ENCODE measurements around the gene YIPF5. TPM values are rescaled to one million over a fixed set of nuclear protein-coding genes. Genes with fewer than 3 reads are reported as not detected.

The YIPF5 gene
- total and polyA plus RNA-seq, 9 donors = 15.9 to 46.2 (median 35.4) TPM

DNA sequence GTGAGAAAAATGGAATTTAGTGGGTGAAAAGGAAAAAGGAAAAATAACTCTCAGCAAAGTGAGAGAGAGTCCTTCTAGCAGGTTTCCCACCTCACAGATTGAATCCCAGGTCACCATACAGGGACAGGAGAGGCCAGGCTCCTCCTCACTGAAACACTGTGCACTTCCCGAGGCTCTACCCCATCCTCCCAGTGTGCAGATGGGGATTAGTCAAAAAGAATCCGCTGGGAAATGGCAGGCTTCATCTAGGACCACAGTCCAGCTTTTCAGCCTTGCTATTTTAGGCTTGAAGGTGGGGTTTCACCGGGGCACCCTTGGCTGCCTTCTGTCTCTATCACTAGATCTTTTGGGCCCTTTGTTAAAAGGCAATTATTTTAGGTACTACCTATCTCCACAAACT lies 47.8 kb downstream of the YIPF5 start:
- WGBS, 3 donors = 87 to 90% (median 88%) methylated on average over 3 of the region's 3 CpGs
- intact Hi-C loops (cut with DNase I) = no loop called here
- TF ChIP-seq, protein P1, sequence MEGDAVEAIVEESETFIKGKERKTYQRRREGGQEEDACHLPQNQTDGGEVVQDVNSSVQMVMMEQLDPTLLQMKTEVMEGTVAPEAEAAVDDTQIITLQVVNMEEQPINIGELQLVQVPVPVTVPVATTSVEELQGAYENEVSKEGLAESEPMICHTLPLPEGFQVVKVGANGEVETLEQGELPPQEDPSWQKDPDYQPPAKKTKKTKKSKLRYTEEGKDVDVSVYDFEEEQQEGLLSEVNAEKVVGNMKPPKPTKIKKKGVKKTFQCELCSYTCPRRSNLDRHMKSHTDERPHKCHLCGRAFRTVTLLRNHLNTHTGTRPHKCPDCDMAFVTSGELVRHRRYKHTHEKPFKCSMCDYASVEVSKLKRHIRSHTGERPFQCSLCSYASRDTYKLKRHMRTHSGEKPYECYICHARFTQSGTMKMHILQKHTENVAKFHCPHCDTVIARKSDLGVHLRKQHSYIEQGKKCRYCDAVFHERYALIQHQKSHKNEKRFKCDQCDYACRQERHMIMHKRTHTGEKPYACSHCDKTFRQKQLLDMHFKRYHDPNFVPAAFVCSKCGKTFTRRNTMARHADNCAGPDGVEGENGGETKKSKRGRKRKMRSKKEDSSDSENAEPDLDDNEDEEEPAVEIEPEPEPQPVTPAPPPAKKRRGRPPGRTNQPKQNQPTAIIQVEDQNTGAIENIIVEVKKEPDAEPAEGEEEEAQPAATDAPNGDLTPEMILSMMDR (IDR thresholded peaks at IDR 0.05) = no peak
- TF ChIP-seq EP300 (IDR thresholded peaks at IDR 0.05) (no peak), POLR2A (IDR thresholded peaks at IDR 0.05) (no peak)
- Histone ChIP-seq H3K9me3 (no peaks in the 10 kb centered on the region), H3K4me3 (no peak overlapping the region), H3K27me3 (no peaks in the 10 kb centered on the region), H3K27ac (no peak overlapping the region), H3K4me1 (ENCODE audit: insufficient read depth) (no peaks in the 10 kb centered on the region), H3K36me3 (no peaks in the 10 kb centered on the region)
- DNase-seq = no peak

DNA sequence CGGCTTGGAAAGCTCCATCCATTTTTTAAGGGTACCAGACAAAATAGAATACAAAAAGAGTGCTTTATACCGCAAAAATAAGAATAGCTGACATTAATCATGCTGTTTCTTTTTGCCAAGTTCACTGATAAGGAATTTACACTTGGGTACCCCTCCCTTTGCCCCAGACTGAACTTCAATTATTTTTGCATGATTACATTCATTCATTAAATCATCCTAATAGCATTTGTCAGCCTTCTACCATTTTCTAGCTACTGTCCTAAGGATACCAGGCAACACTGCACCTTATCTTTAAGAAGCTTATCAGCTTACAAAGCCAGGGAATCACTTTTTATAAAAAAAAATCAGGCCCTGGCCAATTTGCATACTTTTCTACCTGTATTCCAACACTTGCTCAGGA lies 48.4 kb downstream of the YIPF5 start:
- no peaks in the 10 kb centered on the region for H3K4me1 ChIP-seq (ENCODE audit: insufficient read depth)
- no peaks in the 10 kb centered on the region for H3K36me3 ChIP-seq
- DNase-seq = no peak
- no peak overlapping the region for H3K27ac ChIP-seq
- 45 to 54% (median 53%) methylated on average over 2 of the region's 2 CpGs for WGBS, 3 donors
- no peaks in the 10 kb centered on the region for H3K27me3 ChIP-seq
- intact Hi-C loops (cut with DNase I) = no loop called here
- H3K4me3 ChIP-seq = no peak overlapping the region
- H3K9me3 ChIP-seq = no peaks in the 10 kb centered on the region
- no peak for TF ChIP-seq EP300 (IDR thresholded peaks at IDR 0.05)
- TF ChIP-seq, protein P1 (IDR thresholded peaks at IDR 0.05) = no peak
- TF ChIP-seq POLR2A (IDR thresholded peaks at IDR 0.05) = no peak

DNA sequence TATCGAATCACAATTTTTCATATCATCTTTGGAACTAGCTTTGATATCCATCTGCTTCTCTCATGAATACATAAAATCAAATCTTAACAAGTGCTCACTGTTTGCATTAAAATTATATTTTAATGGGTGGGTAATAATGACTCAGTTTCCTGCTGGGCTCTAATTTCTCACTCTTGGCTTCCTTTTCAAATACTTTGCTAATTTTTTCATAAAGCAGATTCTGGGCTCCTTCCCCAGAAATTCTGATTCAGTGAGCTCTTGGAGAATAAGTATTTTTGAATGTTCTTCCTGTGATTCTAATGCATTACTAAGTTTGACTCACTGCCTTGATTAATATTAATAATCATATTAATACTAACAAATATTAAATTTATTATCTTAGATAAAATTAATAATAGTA lies 48.9 kb downstream of the YIPF5 start:
- intact Hi-C loops (cut with DNase I) = no loop called here
- H3K27me3 ChIP-seq = no peaks in the 10 kb centered on the region
- H3K4me1 ChIP-seq (ENCODE audit: insufficient read depth) = no peaks in the 10 kb centered on the region
- H3K9me3 ChIP-seq = no peaks in the 10 kb centered on the region
- no peak overlapping the region for H3K27ac ChIP-seq
- H3K36me3 ChIP-seq = no peaks in the 10 kb centered on the region
- no peak for DNase-seq
- no peak overlapping the region for H3K4me3 ChIP-seq
- TF ChIP-seq POLR2A (IDR thresholded peaks at IDR 0.05) (no peak), EP300 (IDR thresholded peaks at IDR 0.05) (no peak)
- TF ChIP-seq, protein P1 (IDR thresholded peaks at IDR 0.05) = no peak
- WGBS, 3 donors = 89 to 96% (median 91%) methylated on average over 1 of the region's 1 CpG

DNA sequence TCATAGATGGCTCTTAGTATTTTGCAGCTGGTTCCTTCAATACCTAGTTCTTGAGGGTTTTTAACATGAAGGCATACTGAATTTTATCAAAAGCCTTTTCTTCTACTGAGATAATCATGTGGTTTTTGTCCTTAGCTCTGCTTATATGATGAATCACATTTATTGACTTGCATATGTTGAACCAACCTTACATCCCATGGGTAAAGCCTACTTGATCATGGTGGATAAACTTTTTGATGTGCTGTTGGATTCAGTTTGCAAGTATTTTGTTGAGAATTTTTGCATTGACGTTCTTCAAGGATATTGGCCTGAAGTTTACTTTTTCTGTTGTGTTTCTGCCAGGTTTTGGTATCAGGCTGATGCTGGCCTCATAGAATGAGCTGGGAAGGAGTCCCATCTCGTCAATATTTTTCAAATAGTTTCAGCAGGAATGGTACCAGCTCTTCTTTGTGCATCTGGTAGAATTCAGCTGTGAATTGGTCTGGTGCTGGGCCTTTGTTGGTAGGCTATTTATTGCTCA lies 49.7 kb downstream of the YIPF5 start:
- H3K4me3 ChIP-seq = no peak overlapping the region
- H3K27ac ChIP-seq = no peak overlapping the region
- TF ChIP-seq, protein P1 (IDR thresholded peaks at IDR 0.05) = no peak
- TF ChIP-seq POLR2A (IDR thresholded peaks at IDR 0.05) (no peak), EP300 (IDR thresholded peaks at IDR 0.05) (no peak)
- no peak for DNase-seq
- intact Hi-C loops (cut with DNase I) = no loop called here
- 9 to 20% (median 11%) methylated on average over 2 of the region's 2 CpGs for WGBS, 3 donors
- no peaks in the 10 kb centered on the region for H3K9me3 ChIP-seq
- H3K4me1 ChIP-seq (ENCODE audit: insufficient read depth) = no peaks in the 10 kb centered on the region
- H3K36me3 ChIP-seq = no peaks in the 10 kb centered on the region
- H3K27me3 ChIP-seq = no peaks in the 10 kb centered on the region

All from ovary (tissue), 9 donors.